DND-41 (cell line): ENCODE measurements around the gene HAUS7.

Source experiments
- ATAC-seq: fragments of 200-7000 bp; cut with Tn5 transposase; 3 replicates; pipeline ENCODE4 v1.9.1; 2021; ENCODE audit warnings: low read depth; ENCODE audit not compliant: insufficient read depth
- DNase-seq: peaks from one replicate; pipeline ENCODE4 v3.0.0-alpha.2; 2020
- H2AFZ ChIP-seq: 2 replicates; pipeline ENCODE4 v1.6.0; 2012; ENCODE audit warnings: low read depth, low read length
- H3K27ac ChIP-seq: 2 replicates; pipeline ENCODE4 v1.5.1; 2012; ENCODE audit warnings: low read length, inconsistent platforms
- H3K27me3 ChIP-seq: fragments of 200-600 bp; sonication (generic); 2 replicates; pipeline ENCODE4 v1.6.0; 2012; ENCODE audit warnings: low read length, mild to moderate bottlenecking, inconsistent platforms; ENCODE audit not compliant: insufficient read depth, poor library complexity
- H3K36me3 ChIP-seq: 2 replicates; pipeline ENCODE4 v1.5.1; 2012; ENCODE audit warnings: low read length, inconsistent platforms; ENCODE audit not compliant: insufficient read depth
- H3K4me1 ChIP-seq: 2 replicates; pipeline ENCODE4 v1.5.1; 2012; ENCODE audit warnings: mild to moderate bottlenecking, low read length; ENCODE audit not compliant: insufficient read depth
- H3K4me2 ChIP-seq: 2 replicates; pipeline ENCODE4 v1.6.0; 2012; ENCODE audit warnings: mild to moderate bottlenecking, moderate library complexity, low read length, inconsistent platforms; ENCODE audit not compliant: insufficient read depth
- H3K4me3 ChIP-seq, 2 experiments: fragments of 200-600 bp in 1 of 2; shearing (Covaris generic) in 1 of 2; 2 replicates each; pipeline ENCODE4 v1.5.1; 2012 to 2016; ENCODE audit warnings: inconsistent platforms in 2 of 2, low read length in 2 of 2, mild to moderate bottlenecking in 2 of 2, low read depth in 1 of 2, moderate library complexity in 1 of 2
- H3K79me2 ChIP-seq: 2 replicates; pipeline ENCODE4 v1.6.0; 2012; ENCODE audit warnings: low read length, inconsistent platforms; ENCODE audit not compliant: insufficient read depth
- H3K9ac ChIP-seq: 2 replicates; pipeline ENCODE4 v1.6.0; 2012; ENCODE audit warnings: low read depth, mild to moderate bottlenecking, inconsistent platforms, low read length, moderate library complexity
- H3K9me3 ChIP-seq: 2 replicates; pipeline ENCODE4 v1.5.1; 2012; ENCODE audit warnings: low read length, moderate library complexity, mild to moderate bottlenecking, inconsistent platforms; ENCODE audit not compliant: insufficient read depth, severe bottlenecking
- H4K20me1 ChIP-seq: 2 replicates; pipeline ENCODE4 v1.6.0; 2012; ENCODE audit warnings: low read length; ENCODE audit not compliant: insufficient read depth
- EZH2 ChIP-seq: IDR thresholded peaks from 3 replicates; pipeline ENCODE4 v1.6.1; 2012; ENCODE audit warnings: borderline replicate concordance, low read depth, mild to moderate bottlenecking, moderate library complexity, low read length, inconsistent platforms; ENCODE audit not compliant: severe bottlenecking
- TF ChIP-seq, protein P1 (sequence below): IDR thresholded peaks from 2 replicates; pipeline ENCODE4 v1.5.1; 2012; ENCODE audit warnings: borderline replicate concordance, low read length, moderate library complexity, mild to moderate bottlenecking; ENCODE audit not compliant: poor library complexity, severe bottlenecking; ENCODE audit errors: extremely low read depth

Gene HAUS7

GRCh38 chrX:153410373-153410772 is 60.0 kb downstream of the HAUS7 start:
- ATAC-seq: no peak
- Histone ChIP-seq H3K27ac (no peak overlapping the region), H3K9me3 (no peaks in the 10 kb centered on the region), H3K36me3 (no peaks in the 10 kb centered on the region), H3K9ac (no peak overlapping the region), H3K4me3 (no peak overlapping the region), H3K4me1 (no peaks in the 10 kb centered on the region), H3K4me2 (no peak overlapping the region), H3K27me3 (no peaks in the 10 kb centered on the region), H4K20me1 (no peaks in the 10 kb centered on the region), H3K79me2 (no peaks in the 10 kb centered on the region), H2AFZ (no peak overlapping the region)
- TF ChIP-seq, protein P1, sequence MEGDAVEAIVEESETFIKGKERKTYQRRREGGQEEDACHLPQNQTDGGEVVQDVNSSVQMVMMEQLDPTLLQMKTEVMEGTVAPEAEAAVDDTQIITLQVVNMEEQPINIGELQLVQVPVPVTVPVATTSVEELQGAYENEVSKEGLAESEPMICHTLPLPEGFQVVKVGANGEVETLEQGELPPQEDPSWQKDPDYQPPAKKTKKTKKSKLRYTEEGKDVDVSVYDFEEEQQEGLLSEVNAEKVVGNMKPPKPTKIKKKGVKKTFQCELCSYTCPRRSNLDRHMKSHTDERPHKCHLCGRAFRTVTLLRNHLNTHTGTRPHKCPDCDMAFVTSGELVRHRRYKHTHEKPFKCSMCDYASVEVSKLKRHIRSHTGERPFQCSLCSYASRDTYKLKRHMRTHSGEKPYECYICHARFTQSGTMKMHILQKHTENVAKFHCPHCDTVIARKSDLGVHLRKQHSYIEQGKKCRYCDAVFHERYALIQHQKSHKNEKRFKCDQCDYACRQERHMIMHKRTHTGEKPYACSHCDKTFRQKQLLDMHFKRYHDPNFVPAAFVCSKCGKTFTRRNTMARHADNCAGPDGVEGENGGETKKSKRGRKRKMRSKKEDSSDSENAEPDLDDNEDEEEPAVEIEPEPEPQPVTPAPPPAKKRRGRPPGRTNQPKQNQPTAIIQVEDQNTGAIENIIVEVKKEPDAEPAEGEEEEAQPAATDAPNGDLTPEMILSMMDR: no peak
- no peak for TF ChIP-seq EZH2
- DNase-seq: no peak

GRCh38 chrX:153409414-153410101 is 60.8 kb downstream of the HAUS7 start:
- no peaks in the 10 kb centered on the region for H3K9me3 ChIP-seq
- no peak overlapping the region for H2AFZ ChIP-seq
- H4K20me1 ChIP-seq: no peaks in the 10 kb centered on the region
- H3K27ac ChIP-seq: no peak overlapping the region
- TF ChIP-seq, protein P1: no peak
- TF ChIP-seq EZH2: no peak
- H3K4me1 ChIP-seq: no peaks in the 10 kb centered on the region
- no peak for ATAC-seq
- no peak overlapping the region for H3K4me3 ChIP-seq
- DNase-seq: no peak
- no peaks in the 10 kb centered on the region for H3K36me3 ChIP-seq
- H3K79me2 ChIP-seq: no peaks in the 10 kb centered on the region
- no peak overlapping the region for H3K4me2 ChIP-seq
- no peaks in the 10 kb centered on the region for H3K27me3 ChIP-seq
- no peak overlapping the region for H3K9ac ChIP-seq

GRCh38 chrX:153408871-153409351 is 61.5 kb downstream of the HAUS7 start:
- H3K4me3 ChIP-seq: no peak overlapping the region
- TF ChIP-seq, protein P1: no peak
- TF ChIP-seq EZH2: no peak
- H4K20me1 ChIP-seq: no peaks in the 10 kb centered on the region
- no peak overlapping the region for H3K27ac ChIP-seq
- no peak overlapping the region for H3K4me2 ChIP-seq
- H3K9me3 ChIP-seq: no peaks in the 10 kb centered on the region
- H3K9ac ChIP-seq: no peak overlapping the region
- ATAC-seq (no peak), DNase-seq (no peak)
- no peak overlapping the region for H2AFZ ChIP-seq
- no peaks in the 10 kb centered on the region for H3K79me2 ChIP-seq
- H3K4me1 ChIP-seq: no peaks in the 10 kb centered on the region
- no peaks in the 10 kb centered on the region for H3K27me3 ChIP-seq
- no peaks in the 10 kb centered on the region for H3K36me3 ChIP-seq
